GM23338 (cell line): ENCODE results near the gene NELL2. TPM values are rescaled to one million over a fixed set of nuclear protein-coding genes. Genes with fewer than 3 reads are reported as not detected.

Experiments
- ATAC-seq: fragments of 200-7000 bp; cut with Tn5 transposase; 3 replicates; pipeline ENCODE4 v1.9.1; 2020
- DNase-seq: peaks from one replicate; pipeline ENCODE4 v3.0.0-alpha.2; 2015; ENCODE audit warnings: low spot score
- H2AFZ ChIP-seq: fragments of 200-600 bp; sonication (generic); 2 replicates; pipeline ENCODE4 v1.8.0; 2016; ENCODE audit warnings: antibody characterized with exemption, mild to moderate bottlenecking, moderate library complexity
- H3F3A ChIP-seq: fragments of 200-600 bp; sonication (generic); replicated peaks from 2 replicates; pipeline ENCODE4 v1.8.0; 2017; ENCODE audit warnings: antibody characterized with exemption, mixed run types, low read depth
- H3K27ac ChIP-seq: fragments of 200-600 bp; sonication (generic); 2 replicates; pipeline ENCODE4 v1.6.1; 2016; ENCODE audit warnings: low read depth
- H3K27me3 ChIP-seq: fragments of 200-600 bp; sonication (generic); 2 replicates; pipeline ENCODE4 v1.8.0; 2016; ENCODE audit warnings: mild to moderate bottlenecking, mixed run types, moderate library complexity; ENCODE audit not compliant: insufficient read depth
- H3K36me3 ChIP-seq: fragments of 200-600 bp; sonication (generic); 2 replicates; pipeline ENCODE4 v1.8.0; 2016; ENCODE audit warnings: mild to moderate bottlenecking; ENCODE audit not compliant: insufficient read depth
- H3K4me1 ChIP-seq: fragments of 200-600 bp; sonication (generic); 2 replicates; pipeline ENCODE4 v1.8.0; 2016; ENCODE audit warnings: mild to moderate bottlenecking, moderate library complexity; ENCODE audit not compliant: insufficient read depth
- H3K4me2 ChIP-seq: fragments of 200-600 bp; sonication (generic); 2 replicates; pipeline ENCODE4 v1.7.1; 2017; ENCODE audit warnings: mixed run types
- H3K4me3 ChIP-seq: fragments of 200-600 bp; sonication (generic); 2 replicates; pipeline ENCODE4 v1.6.1; 2016; ENCODE audit warnings: mixed run types
- H3K79me2 ChIP-seq: fragments of 200-600 bp; sonication (generic); replicated peaks from 2 replicates; pipeline ENCODE4 v1.8.0; 2017; ENCODE audit warnings: mild to moderate bottlenecking; ENCODE audit not compliant: insufficient read depth
- H3K9me2 ChIP-seq: fragments of 200-600 bp; sonication (generic); 2 replicates; pipeline ENCODE4 v1.8.0; 2017; ENCODE audit not compliant: insufficient read depth
- H4K20me1 ChIP-seq: fragments of 200-600 bp; sonication (generic); replicated peaks from 2 replicates; pipeline ENCODE4 v1.8.0; 2017; ENCODE audit warnings: mild to moderate bottlenecking; ENCODE audit not compliant: insufficient read depth
- H3K27ac Mint-ChIP-seq: 2 replicates; pipeline ENCODE4 v1.8.0; 2020; ENCODE audit warnings: inconsistent platforms, mild to moderate bottlenecking, moderate library complexity, mixed read lengths
- H3K27me3 Mint-ChIP-seq: 3 replicates; pipeline ENCODE4 v1.8.0; 2022; ENCODE audit warnings: low read depth, mild to moderate bottlenecking, moderate library complexity, mixed read lengths, inconsistent platforms; ENCODE audit not compliant: insufficient read depth, poor library complexity
- H3K36me3 Mint-ChIP-seq: 3 replicates; pipeline ENCODE4 v1.8.0; 2021; ENCODE audit warnings: low read depth, mild to moderate bottlenecking, inconsistent platforms, moderate library complexity, mixed read lengths
- H3K4me1 Mint-ChIP-seq: 3 replicates; pipeline ENCODE4 v1.8.0; 2020; ENCODE audit warnings: mild to moderate bottlenecking, inconsistent platforms, mixed read lengths
- H3K4me3 Mint-ChIP-seq: 3 replicates; pipeline ENCODE4 v1.8.0; 2021; ENCODE audit warnings: moderate library complexity, mild to moderate bottlenecking, inconsistent platforms, mixed read lengths
- H3K9me3 Mint-ChIP-seq: 3 replicates; pipeline ENCODE4 v1.8.0; 2020; ENCODE audit warnings: moderate library complexity, mild to moderate bottlenecking, inconsistent platforms, mixed read lengths
- ZNF462 ChIP-seq: fragments of 250-450 bp; sonication (Bioruptor Pico); IDR thresholded peaks from 2 replicates; pipeline ENCODE4 v1.5.0; 2020; ENCODE audit warnings: mild to moderate bottlenecking, moderate library complexity
- polyA plus RNA-seq: library from polyadenylated mRNA; unstranded; fragments of >200 nt; fragmentation: Nextera tagmentation; extraction: Ambion mirVana; gene quantifications from 2 replicates; pipeline ENCODE4 v1.2.1, GENCODE V29; 2016
- total RNA-seq: library from RNA; depleted of rRNA; stranded (reverse); fragments of >200 nt; shearing (Covaris generic); gene quantifications from 2 replicates; pipeline ENCODE4 v1.2.3, GENCODE V29; 2014
- TF ChIP-seq, protein P1 (sequence below), 2 experiments: fragments of 200-600 bp in 1 of 2; sonication (generic) in 1 of 2; conservative IDR thresholded peaks; 2 replicates each; pipeline versions ENCODE4 v1.5.1 to v1.6.1; 2016 to 2017; ENCODE audit warnings: antibody characterized with exemption in 2 of 2, low read depth in 2 of 2, mild to moderate bottlenecking in 2 of 2, moderate library complexity in 1 of 2

The NELL2 gene
- total and polyA plus RNA-seq, 2 experiments from 2014 or later, result 25.1 to 99.5 TPM

DNA sequence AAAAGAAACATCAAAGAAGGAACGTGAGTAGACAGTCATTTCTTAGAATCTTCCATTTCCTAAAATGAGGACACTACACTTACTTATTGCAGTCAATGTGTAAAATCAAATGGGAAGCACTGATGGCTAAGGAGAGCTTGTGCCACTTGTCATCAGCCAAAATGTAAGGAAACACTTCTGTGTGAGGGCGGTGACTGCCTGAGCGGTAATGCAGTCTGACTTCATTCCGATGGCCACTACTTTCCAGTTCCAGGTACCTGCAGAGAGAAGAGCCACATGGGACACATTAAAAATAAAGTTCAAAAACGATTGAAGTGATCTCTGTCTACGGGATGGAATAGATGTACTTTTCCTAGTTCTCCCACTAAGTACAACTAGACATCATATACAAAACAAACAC lies 96.3 kb downstream of the NELL2 start (continued):
- TF ChIP-seq ZNF462 (CRISPR knock-in tag), result no peak

GRCh38 chr12:44778863-44779262 lies 97.3 kb downstream of the NELL2 start:
- Histone ChIP-seq H3K4me1 (peaks cover 2% of the 10 kb centered on the region; the same call in 1 of the 2 replicates), H2AFZ (no peak overlapping the region), H3K4me3 (no peak overlapping the region), H3F3A (no peaks in the 10 kb centered on the region), H3K79me2 (peaks cover 27% of the 10 kb centered on the region), H3K9me2 (no peaks in the 10 kb centered on the region; the same call in 1 of the 2 replicates), H3K4me2 (no peak overlapping the region), H4K20me1 (no peaks in the 10 kb centered on the region), H3K27ac (no peak overlapping the region), H3K27me3 (no peaks in the 10 kb centered on the region), H3K36me3 (no peaks in the 10 kb centered on the region)
- DNase-seq, result no peak
- Mint-ChIP-seq H3K4me3 (no peak overlapping the region), H3K36me3 (peaks cover 3% of the 10 kb centered on the region; the same call in 2 of the 3 replicates), H3K4me1 (peaks cover under 1% of the 10 kb centered on the region; the same call in 2 of the 3 replicates), H3K27ac (no peak overlapping the region), H3K9me3 (peaks cover 3% of the 10 kb centered on the region; the same call in 2 of the 3 replicates), H3K27me3 (no peaks in the 10 kb centered on the region)
- no peak for ATAC-seq
- TF ChIP-seq ZNF462 (CRISPR knock-in tag), result no peak
- TF ChIP-seq, protein P1, sequence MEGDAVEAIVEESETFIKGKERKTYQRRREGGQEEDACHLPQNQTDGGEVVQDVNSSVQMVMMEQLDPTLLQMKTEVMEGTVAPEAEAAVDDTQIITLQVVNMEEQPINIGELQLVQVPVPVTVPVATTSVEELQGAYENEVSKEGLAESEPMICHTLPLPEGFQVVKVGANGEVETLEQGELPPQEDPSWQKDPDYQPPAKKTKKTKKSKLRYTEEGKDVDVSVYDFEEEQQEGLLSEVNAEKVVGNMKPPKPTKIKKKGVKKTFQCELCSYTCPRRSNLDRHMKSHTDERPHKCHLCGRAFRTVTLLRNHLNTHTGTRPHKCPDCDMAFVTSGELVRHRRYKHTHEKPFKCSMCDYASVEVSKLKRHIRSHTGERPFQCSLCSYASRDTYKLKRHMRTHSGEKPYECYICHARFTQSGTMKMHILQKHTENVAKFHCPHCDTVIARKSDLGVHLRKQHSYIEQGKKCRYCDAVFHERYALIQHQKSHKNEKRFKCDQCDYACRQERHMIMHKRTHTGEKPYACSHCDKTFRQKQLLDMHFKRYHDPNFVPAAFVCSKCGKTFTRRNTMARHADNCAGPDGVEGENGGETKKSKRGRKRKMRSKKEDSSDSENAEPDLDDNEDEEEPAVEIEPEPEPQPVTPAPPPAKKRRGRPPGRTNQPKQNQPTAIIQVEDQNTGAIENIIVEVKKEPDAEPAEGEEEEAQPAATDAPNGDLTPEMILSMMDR (conservative IDR thresholded peaks at IDR 0.05; ENCODE audit: low read depth in 2 of 2), result 0 out of 4 replicates have a peak, but pooled peaks of 1 of the 2 experiments have one; percentile 23
